Sigmoid colon (tissue), 4 donors: ENCODE data around the gene TOP3B.

Experiments used
- EP300 ChIP-seq, 4 donors: sonication (generic); formaldehyde crosslinking; IDR thresholded peaks; one replicate each; pipeline ENCODE4 v1.6.1; 2017; ENCODE audit warnings: antibody characterized with exemption in 4 of 4
- POLR2A ChIP-seq, 2 donors: fragments of 450-650 bp; IDR thresholded peaks; one replicate each; pipeline ENCODE4 v1.6.1; 2016; ENCODE audit warnings: antibody characterized with exemption in 2 of 2, mild to moderate bottlenecking in 2 of 2, moderate library complexity in 2 of 2
- POLR2AphosphoS5 ChIP-seq, 4 donors: sonication (generic); formaldehyde crosslinking; IDR thresholded peaks; one replicate each; pipeline ENCODE4 v1.6.1; 2017; ENCODE audit warnings: antibody characterized with exemption in 4 of 4
- TF ChIP-seq, protein P1 (sequence below), 4 experiments: fragments of 450-650 bp in 3 of 4; fragments of 200-600 bp in 1 of 4; IDR thresholded peaks; one replicate each; pipeline ENCODE4 v1.5.1; 2016 to 2019; ENCODE audit warnings: antibody characterized with exemption in 4 of 4, mild to moderate bottlenecking in 3 of 4, moderate library complexity in 2 of 4

DNA sequence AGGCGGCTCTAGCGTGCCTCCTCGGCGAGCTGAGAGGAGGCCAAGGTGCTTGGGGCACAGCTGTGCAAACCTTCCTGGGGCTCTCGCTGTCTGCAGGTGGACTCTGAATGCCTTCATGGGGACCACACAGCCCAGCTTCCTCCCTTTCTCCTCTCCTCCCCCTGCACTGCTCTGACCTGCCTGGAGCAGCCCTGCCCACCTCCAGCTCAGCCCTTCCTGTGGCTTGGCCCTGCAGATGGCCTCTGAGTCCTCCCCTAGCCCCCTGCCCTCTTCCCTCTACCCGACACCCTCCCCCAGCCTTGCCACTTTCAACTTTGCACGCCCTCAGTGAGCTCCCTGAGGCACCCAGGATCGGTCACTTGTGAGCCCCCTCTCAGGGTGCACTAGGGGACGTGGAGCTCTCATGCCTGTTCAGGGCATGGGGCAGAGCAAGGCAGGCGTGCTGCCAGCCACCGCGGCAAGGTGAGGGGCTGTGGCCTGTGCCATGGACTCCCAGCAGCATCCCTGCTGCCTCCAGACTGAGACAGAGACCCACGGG is 61.3 kb downstream of the TOP3B start:
- TF ChIP-seq, protein P1, sequence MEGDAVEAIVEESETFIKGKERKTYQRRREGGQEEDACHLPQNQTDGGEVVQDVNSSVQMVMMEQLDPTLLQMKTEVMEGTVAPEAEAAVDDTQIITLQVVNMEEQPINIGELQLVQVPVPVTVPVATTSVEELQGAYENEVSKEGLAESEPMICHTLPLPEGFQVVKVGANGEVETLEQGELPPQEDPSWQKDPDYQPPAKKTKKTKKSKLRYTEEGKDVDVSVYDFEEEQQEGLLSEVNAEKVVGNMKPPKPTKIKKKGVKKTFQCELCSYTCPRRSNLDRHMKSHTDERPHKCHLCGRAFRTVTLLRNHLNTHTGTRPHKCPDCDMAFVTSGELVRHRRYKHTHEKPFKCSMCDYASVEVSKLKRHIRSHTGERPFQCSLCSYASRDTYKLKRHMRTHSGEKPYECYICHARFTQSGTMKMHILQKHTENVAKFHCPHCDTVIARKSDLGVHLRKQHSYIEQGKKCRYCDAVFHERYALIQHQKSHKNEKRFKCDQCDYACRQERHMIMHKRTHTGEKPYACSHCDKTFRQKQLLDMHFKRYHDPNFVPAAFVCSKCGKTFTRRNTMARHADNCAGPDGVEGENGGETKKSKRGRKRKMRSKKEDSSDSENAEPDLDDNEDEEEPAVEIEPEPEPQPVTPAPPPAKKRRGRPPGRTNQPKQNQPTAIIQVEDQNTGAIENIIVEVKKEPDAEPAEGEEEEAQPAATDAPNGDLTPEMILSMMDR (IDR thresholded peaks at IDR 0.05) = no peak
- TF ChIP-seq POLR2AphosphoS5 (IDR thresholded peaks at IDR 0.05) (no peak), POLR2A (IDR thresholded peaks at IDR 0.05) (no peak), EP300 (IDR thresholded peaks at IDR 0.05) (no peak)
